Uterus (tissue), 2 donors: ENCODE measurements around the gene EML1.

ENCODE experiments used
- CTCF ChIP-seq, 4 experiments: fragments of 200-600 bp in 2 of 4; fragments of 450-650 bp in 2 of 4; sonication (generic) in 2 of 4; IDR thresholded peaks; one replicate each; pipeline ENCODE4 v1.5.1; 2016 to 2019; ENCODE audit warnings: antibody characterized with exemption in 4 of 4, mild to moderate bottlenecking in 2 of 4, moderate library complexity in 1 of 4
- POLR2A ChIP-seq, 2 donors: fragments of 450-650 bp; IDR thresholded peaks; one replicate each; pipeline ENCODE4 v1.6.1; 2016; ENCODE audit warnings: antibody characterized with exemption in 2 of 2, mild to moderate bottlenecking in 1 of 2, moderate library complexity in 1 of 2

GRCh38 chr14:99910337-99911309 lies 117.4 kb downstream of the EML1 start:
- no peak for TF ChIP-seq CTCF (IDR thresholded peaks at IDR 0.05)
- no peak for TF ChIP-seq POLR2A (IDR thresholded peaks at IDR 0.05)
